GM21717 (cell line): Measurements from ENCODE around the gene CENPP.

Experiments
- ATAC-seq: cut with Tn5 transposase; IDR thresholded peaks from one replicate; pipeline ENCODE4 v1.9.1; 2021; ENCODE audit warnings: mild to moderate bottlenecking, moderate library complexity; ENCODE audit not compliant: unreplicated experiment

CENPP gene

DNA sequence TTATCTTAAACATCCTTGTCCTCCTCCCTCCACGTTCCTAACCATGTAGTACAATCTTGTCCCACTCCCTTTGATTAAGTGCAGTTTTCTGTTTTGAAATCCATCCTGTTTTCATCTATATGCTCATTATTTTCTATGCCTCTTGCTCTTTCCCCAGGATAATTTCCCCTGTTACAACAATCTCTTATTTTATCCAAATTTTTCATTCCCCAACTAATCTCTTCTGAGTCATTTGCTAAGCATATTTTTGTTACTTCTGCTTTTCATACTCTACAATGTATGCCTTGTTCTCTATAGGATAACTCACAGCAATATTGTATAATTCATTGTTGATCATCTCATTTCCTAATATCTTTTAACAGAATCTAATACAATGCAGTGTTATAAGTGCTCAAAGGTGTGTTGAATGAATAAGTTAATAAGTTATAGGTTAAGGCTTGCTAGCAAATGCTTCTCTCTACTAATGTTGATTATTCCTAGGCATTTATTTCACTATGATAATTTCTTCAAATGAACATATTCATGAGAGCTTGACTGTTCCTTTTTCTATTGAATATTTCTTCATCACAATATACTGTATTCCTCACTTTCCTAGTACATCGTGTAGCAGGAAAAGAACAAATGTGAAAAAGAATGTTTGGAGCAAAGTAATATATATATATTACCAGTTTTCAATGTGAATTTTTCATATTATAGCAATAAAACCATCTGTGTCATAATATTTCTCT is 97.0 kb downstream of the CENPP start:
- ATAC-seq, result no peak

DNA sequence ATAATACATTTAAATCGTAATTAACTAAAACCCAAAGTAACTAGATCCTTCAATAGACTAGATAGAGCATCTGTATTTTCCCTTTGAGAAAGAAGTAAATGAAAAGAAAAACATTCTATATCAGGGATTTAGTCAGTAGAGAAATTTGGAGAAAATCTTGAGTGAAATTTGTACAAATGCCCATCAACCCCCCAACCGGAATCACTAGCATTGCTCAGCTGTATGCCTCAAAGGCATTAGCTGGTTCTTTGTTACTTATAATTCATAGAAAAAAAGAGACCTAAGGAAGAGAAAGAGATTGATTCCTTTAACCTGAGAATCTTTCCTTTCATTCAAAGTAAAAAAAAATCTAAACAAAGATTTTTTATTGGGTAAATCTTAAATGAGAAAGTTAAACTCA is 97.9 kb downstream of the CENPP start:
- no peak for ATAC-seq

DNA sequence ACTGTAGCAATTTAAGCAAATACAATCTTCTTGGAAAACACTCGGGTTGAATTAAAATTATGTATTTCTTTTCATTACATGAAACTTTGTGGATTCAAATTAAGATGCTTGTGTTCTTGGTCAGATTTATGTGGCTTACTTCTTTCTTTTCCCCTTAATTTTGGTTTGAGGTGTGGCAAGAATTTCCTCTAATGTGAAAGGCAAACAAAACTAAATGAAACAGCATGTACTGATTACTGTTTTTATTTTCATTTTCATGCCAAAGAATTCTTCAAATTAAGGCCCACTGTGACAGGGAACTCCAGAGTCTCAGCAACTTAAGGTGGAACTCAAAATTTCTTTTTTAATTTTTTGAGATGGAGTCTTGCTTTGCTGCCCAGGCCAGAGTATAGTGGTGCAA is 98.6 kb downstream of the CENPP start, which contains the start of gene OMD:
TSS of gene OMD (minus strand) at position 132 of the 400 bp plus-strand sequence. CDS start 6,913 bp downstream, outside the sequence.
- ATAC-seq, result no peak

DNA sequence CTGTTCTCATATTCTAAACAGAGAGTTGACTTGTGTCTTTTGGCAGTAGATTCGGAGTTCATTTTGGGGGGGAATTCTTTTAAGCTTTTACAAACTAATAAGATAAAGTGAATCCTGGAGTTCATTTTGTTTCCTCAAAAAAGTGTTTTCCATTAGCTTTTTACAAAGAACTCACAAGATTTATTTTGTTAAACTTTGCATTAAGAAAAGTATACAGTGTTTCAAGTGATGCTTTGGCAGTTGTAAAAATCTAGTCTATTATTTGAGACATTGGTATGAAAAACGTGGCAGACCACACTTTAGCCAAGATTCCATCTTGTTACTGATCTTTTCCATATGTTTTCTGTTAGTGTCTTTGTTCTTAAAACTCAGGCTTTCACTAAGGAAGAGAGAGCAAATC is 99.7 kb downstream of the CENPP start:
- no peak for ATAC-seq

DNA sequence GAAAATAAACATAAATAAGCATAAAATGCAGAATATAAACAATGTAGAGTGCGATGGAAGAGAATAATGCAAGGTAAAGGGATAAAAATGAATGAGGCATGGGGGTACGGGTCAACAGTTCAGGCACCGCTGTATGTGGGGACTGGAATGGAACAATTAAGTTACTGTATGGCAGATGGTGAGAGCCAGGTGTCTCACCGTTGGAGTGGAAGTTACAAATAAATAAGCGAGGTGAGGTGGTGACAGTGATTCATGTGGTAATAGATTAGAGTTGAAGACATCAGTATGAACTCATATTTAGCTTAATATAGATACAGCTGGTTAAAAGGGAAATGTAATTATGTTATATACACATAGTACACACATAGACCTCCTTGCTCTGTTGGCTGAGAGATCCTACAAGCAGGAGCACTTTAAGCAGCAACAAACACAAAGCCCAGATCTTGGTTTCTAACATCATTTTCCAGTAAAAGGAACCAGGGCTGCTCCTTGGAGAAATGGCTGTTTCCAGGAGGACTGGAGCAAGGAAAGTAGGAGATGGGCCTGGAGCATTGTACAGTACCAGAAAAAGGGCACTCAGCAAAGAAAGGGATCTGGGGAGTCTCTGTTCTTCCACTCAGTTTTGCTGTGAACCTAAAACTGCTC is 100.9 kb downstream of the CENPP start:
- no peak for ATAC-seq

DNA sequence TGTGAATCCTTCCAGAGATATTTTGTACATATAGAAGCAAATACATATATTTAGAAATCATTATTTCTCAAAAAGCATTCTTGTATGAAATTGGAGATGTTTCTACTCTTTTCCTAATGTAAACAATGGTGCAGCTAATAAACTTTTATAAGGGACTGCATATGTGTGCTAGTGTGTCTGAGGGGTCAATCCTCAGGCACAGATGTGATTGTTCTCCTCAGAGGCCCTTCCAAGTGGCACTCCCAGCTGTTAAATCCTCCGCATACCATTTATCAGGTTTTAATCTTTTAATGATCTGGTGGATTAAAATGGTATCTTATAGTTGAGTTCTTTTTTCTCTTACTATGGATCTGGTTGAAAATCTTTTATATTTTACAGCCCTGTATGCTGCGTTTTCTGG is 104.1 kb downstream of the CENPP start:
- no peak for ATAC-seq

DNA sequence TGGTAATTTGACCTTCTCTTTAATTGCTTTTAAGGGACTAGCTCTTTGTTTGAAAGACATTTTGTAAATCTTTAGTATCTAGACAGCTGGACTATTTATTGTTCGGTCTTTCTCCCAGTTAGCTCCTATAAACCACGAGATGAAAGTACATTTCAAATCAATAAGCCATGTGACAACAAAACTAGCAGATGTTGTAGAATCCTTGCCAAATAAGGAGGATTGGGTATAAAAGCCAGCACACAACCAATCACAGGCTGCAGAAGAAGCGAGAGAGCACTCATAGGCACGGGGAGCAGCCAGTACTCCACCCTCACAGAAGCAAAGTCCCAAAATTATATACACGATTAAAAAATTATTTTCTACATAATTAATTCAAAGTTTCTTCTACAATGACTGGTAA is 106.6 kb downstream of the CENPP start:
- no peak for ATAC-seq

DNA sequence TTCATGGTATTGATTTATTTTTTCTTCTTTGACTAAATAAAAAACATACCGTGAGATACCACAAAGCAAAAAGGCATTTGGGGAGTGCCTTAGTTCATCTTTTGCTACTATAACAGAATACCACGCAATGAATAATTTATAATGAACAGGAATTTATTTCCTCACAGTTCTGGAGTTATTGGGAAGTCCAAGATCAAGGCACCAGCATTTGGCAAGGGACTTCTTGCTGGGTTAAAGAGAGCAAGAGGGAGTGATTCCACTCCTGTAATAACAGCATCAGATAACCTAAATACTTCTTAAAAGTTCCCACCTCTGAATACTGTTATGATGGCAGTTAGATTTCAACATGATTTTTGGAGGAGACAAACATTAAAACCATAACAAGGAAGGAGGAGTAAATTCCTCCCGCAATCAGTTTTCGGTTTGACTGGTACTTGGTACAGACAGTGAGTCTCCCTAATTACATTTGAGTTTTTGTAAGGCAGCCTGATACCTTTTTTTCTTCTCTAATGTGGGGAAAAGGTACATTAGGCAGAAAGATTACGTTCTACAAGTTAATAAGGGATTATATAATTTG is 107.3 kb downstream of the CENPP start:
- no peak for ATAC-seq

DNA sequence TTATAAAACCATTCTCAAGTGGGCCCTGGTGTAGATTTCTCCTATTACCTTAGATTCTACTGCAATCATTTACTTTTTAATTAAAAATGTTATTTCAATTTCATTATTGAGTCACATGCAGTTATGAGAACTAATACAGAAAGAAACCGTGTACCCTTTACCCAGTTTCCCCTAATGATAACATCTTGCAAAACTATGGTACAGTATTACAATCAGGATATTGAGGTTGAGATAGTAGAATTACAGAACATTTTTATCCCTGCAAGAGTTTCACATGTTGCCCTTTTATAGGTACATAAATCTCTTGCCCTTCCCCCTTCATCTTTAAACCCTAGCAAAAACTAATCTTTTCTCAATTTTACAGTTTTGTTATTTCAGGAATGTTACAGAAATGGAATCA is 109.5 kb downstream of the CENPP start:
- ATAC-seq, result no peak

DNA sequence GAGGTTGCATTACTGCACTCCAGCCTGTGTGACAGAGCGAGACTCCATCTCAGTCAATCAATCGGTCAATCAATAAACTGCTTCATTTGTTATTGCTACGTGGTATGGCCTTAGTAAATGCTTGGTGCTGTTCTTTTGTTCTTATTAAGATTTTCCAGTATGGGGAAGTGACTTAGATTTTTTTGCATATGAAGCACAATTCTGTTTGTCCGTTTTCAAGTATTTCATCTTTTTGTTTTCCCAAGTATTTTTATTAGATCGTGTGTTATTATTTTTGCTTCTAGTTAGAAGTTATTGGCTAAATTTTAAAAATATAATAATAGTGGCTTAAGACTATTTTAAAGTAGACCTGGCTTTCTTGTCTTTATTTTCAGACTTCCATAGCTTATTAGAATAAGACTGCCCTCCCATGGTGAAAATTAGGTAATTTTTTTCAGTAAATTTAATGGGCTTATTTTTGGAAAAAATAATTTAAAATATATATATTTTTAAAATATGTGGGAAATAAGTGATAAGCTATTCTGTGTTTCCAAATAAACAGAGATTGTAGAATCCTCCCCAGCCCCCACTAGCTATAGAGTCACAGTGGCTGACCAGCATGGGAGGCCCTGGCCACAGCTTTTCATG is 113.3 kb downstream of the CENPP start:
- no peak for ATAC-seq

DNA sequence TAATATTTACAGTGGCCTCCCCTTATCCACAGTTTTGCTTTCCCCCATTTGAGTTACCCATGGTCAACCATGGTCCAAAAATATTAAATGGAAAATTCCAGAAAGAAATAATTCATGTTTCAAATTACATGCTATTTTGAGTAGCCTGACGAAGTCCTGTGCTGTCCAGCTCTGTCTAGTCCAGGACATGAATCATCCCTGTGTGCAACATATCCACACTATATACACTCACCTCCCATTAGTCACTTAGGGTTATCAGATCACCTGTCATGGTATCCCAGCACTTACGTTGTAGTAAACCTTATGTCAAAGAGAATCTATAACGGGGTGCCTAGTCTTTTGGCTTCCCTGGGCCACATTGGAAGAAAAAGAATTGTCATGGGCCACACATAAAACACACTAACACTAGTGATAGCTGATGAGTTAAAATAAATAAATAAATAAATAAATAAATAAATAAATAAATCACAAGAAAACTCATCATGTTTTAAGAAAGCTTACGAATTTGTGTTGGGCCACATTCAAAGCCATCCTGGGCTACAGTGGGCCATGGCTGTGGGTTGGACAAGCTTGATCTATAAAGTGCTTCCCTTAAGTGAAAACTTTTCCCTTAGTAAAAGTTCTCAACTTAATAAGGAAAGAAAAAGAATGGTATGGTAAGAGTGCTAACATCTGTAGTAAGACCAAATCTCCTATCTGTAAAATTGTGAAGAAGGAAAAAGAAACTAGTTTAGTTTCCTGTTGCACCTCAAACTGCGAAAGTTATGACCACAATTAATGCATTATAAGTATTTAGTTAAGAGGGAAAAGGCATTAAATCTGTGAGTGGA is 114.4 kb downstream of the CENPP start:
- ATAC-seq, result no peak

DNA sequence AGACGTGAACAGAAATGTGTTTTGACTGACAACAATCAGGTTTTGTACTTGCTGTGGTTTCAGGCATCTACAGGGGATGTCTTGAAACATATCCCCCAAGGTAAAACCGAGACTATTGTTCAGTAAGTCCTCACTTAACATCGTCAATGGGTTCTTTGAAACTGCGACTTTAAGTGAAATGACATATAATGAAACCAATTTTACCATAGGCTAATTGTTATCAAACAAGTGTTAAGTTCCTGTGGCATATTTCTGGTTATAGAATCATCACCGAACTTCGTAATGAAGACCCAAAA is 114.9 kb downstream of the CENPP start:
- ATAC-seq, result no peak

DNA sequence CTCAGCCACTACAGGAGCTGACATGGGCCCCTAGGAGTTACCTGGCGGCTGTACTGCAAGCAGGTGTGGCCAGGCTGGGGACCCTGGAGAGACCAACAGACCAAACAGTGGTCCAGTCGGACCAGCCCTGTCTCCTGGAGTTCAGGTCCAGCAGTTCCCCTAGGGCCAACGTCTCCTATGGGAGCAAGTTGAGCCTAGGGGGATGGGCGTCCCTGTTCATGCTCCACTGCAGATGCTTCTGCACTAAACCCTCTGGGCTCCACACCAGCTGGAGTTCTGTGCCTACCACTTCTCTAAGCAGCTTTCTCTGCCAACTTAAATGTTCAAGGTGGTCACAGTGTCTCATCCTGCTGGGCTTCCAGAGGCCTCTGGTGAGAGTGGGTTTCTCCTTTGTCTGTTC is 119.1 kb downstream of the CENPP start:
- ATAC-seq, result no peak

DNA sequence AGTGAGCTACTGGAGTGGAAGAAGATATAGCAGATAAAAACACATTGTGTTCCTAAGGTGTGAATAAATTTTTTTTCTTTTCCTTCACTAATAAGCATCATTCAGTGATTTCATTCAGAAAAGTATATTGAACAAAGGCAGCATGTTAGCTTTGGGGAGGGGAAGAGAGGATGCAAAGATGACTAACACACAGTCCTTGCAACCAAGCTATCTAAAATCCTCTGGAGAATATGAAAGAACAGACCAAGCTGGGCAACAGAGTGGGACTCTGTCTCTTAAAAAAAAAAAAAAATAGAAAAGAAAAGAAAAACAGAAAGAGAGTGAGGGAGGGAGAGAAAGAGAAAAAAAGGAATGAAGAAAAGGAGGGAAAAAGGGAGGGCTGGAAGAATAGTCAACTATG is 120.8 kb downstream of the CENPP start:
- no peak for ATAC-seq

DNA sequence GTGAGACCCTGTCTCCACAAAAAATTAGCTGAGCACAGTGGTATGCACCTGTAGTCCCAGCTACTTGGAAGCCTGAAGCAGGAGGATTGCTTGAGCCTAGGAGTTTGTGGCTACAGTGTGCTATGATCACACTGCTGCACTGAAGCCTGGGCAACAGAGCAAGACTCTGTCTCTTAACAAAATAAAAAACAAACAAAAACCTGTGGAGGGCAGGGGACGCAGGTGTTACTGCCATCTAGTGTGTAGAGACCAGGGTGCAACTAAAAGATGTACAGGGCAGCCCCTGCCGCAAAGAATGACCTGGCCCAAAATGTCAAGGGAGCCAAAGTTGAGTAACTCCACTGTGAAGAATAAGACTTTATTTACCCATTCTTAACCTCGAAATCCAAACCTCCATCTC is 129.5 kb downstream of the CENPP start:
- ATAC-seq, result no peak

DNA sequence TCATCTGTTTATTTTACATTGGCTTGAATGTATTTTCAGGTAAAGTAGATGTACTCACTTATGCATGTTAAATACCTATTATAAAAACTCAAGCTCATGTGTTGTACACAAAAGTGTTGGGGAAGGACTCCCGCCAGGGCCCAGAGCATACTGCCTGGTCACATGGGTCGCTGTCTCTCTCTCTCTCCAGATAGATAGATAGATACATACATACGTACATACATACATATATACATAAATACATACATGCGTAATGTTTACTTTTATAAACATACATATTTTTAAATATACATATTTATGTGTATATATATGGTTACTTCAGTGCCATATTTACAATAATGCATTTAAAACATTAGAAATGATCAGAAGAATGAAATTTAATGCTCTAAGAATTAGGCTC is 131.8 kb downstream of the CENPP start:
- ATAC-seq, result no peak

DNA sequence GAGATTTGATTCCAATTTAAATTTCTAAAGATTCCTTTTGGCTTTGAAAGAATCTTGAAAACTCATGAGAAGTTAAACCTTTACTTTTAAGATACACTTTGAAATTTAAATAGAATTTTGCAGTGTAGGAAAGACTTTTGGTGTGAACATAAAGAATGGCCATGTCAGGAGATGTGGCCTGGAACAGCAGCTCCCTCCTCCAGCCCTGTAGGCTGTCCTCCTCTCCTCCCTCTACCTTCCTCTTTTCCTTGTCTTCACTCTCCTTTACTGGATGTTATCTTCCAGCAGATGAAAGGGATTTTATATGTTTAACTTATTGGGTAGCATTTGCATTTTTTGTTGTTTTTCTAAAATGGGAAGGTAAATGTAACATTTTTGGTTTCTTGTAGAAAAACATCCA is 137.6 kb downstream of the CENPP start:
- ATAC-seq, result no peak

DNA sequence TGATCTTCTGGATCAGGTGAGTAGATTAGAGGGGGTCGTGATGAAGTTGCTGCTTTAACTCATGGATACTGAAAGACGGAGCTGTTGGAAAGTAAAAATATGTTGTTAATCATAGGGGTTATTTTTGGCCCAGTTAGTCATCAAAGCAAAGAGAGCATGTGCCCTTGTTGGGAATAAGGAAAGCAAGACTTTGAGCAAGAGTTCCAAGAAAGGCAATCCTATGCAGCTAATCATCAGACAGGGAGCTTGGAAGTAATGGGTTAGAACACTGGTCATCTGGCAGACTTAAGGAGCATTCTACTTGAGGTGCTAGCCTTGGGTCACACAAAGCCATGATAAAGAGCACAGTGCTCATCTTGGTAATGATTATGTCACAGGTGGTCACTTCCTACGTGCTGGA is 138.2 kb downstream of the CENPP start:
- ATAC-seq, result no peak

DNA sequence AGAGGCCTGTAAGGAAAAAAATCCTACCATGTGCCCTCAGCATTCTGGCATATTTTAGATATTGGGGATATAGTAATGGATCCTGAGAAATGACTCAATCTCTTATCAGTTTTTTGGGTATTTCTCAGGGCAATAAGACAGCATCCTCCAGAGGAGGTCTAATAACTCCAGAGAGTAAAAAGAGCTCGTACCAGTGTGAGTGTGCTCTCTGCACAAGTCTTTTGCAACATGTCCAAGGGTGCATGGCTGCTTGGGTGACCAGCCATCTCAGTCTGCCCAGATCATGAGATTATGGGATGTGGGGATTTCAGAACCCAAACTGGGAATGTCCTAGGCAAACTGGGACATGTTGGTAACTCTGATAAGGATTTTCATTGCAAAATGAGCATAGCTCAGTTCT is 141.3 kb downstream of the CENPP start:
- ATAC-seq, result no peak

DNA sequence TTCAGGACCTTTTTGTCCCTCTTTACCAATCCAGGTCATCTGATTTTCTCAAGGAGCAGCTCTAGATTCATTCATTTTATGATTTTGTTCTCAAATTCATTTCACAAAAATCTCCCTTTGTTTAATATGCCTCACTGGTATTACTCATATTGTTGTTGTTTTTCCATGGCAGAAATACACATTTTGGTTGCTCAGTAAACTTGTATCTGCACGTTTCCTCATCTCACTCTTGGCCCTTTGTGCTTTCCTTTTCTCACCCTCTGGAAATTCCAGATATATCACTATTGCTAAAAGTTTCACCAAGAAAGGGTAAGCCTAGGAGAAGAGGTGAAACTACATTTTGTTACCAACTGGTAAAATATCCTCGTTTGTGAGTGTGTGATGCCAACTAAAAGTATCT is 141.8 kb downstream of the CENPP start:
- no peak for ATAC-seq

DNA sequence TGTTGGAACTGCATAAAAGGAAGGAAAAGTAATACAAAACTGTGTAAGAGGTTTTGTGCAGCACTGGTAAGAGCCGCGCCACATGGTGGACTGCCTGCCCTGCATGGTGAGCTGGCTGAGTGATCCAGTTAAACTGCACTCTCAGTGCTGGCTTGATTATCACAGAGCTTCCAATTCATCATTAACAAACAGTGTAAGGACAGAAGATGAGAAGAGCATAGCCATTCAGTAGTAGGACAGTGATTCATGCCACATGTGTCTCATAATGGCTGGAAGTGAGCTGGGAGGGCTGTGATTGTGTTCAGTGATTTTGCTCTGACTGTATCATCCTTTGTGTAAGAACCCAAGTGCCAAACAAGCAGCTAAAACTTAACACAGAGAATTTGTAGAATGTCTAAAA is 142.5 kb downstream of the CENPP start:
- ATAC-seq, result no peak
